HG03378 (cell line): ENCODE results near the gene VRK1.
A peak's percentile ranks its signal among the peaks of the same experiment; 100 is the strongest.

ENCODE experiments used
- ATAC-seq: cut with Tn5 transposase; IDR thresholded peaks from one replicate; pipeline ENCODE4 v1.9.1; 2021; ENCODE audit warnings: mild to moderate bottlenecking, moderate library complexity; ENCODE audit not compliant: unreplicated experiment

Gene VRK1

DNA sequence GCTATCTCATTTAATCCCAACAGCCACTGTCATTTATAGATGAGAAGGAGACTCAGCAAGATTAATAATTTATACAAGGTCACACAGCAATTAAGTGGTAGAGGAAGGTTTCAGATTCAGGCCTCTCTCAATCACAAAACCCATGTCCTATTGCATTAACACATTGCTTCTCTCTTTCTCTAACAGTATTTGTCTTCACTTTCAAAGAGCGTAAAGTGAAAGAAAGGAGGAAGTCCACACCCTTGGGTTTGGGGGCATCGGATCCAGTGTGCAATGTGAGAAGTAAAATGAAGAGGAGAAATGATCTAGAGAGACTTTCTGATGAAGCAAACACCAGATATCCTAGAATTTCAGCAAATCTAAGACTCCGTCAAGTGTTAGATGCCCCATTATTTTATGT is 7.0 kb upstream of the VRK1 start:
- no peak for ATAC-seq

DNA sequence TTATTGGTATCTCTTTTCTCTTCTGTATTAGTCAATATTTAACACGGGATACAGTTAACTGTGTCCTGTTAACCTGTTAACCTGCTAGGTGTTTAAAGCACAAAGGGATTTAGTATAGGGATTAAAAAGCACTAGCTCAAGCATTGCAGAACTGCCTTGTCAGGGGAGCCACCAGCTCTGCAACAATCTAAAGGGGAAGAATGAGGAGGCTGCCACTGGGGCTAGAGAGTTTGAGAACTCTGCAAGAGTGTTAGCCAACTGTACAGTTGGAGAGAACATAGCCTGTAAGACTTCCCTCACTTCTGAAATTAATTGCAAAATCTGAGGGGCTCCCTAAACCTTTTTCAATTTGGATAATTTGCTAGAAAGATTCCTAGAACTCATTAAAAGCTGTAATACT is 6.5 kb upstream of the VRK1 start:
- ATAC-seq, result no peak

DNA sequence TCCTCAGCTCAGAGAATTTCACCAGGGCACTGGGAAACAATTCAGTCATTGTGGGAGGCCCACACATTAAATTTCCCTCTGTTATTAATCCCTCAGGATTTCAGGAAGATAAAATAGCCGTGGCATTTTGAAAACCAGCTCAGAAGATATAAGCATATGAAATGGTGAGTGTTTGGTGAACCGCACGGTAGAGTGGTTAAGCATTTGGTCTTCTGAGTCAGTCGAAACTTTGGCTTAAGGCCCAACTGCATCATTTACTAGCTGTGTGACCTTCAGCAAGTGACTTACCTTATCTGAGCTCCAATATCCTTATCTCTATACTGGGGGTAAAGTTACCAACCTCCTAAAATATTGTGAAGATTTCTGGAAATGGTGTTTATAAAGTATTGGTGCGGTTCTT is 5.2 kb upstream of the VRK1 start:
- ATAC-seq, result no peak

DNA sequence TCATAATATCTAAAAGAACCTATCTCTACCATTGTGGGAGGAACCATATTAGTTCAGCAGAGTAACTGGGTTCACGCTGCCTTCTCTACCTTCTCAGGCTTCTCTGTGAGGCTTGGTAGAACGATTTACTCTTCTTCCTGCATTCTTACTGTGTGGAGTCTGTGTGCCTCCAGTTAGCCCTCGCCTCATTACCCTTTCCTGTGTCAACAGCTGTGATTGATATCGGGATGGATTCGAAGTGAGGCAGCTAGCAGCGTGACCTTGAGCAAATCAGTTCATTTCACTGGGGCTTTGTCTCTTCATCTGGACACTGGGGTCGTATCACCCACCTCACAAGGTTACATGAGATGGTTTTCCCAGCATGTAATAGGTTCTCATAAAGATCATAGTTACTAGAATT is 4.6 kb upstream of the VRK1 start:
- no peak for ATAC-seq

DNA sequence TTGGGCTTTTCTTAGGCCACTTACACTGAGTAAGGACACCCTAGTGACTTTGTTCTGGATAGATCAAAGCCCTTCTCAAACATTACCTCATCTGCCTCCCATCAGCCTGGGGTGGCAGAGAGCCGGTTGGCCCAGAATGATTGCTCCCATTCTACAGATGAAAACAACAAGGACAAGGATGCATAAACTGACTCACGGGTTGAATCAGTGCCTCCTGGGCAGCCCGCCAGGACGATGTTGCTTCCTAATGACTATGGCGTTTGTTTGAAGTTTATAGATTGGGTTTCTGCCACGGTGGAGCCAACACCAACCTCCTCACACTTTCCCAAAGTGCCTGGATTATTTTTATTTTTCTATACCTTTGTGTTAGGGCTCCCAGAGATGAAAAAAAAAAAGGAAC is 3.6 kb upstream of the VRK1 start:
- ATAC-seq, result no peak

DNA sequence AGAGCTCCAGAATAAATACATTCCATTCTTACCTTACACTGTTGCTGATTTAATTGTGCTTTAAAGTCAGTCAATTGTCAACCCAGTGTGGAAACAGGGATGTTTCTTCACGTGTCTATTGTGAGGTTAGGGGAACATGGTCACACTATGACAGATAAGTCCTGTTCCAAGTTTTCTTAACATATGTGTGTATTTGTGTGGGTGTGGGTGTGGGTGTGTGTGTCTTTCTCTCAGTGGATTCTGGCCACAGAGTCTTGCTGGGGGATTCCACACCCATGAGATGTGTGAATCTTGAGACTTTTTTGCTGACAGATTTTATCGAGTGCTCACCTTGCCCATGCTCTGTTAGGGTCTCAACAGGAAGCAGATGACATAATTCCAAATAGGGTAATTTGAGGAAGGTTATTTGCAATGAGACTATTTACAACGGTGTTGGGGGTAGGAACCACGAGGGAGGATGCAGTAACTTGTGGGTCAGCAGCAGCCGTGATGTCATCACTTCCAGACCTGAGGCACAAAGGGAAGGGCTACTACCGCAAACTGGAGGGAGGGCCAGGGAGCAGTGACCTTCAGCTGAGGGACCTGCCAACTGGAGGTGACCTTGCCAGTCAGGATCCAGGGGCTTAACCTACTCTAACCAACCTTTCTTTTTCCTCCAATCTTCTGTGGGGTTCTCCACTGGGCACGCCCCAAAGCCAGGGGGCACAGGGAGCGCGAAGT is 1.9 kb upstream of the VRK1 start:
- ATAC-seq, result no peak

DNA sequence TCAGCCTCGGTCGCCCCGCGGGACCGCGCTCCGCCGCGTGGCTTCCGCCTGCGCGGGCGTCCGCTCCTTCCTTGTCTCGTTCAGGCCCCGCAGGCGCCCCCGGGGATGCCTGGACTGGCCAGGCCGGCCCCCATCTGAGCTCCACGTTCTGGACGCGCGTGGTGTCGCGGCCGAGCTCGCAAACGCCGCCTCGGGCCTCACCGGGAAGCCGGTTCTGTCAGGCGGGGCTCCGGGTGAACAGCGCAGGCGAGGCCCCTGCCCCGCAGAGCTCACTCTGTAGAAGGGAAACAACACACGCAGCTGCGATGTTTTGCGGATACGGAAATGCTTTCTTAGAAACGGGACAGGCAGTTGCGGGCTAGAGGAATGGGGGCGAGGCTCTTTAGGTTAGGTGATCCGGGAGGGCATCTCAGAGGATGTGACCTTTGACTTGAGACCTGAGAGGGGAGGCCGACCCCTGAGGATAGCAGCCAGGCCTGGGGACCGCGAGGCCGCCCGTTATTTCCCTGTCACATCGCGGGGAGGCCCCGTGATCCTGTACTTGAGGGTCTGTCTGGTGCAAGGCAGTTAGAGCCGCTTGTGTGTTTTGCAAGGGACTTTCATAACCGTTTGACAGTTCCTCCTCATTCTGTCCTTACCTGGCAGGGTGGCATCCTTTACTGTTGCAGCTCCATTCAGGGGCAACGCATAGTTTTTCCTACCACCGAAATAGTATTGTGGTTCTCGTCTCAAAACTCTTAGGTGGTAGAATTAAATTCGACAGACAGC is 584 bp downstream of the VRK1 start:
- ATAC-seq, result peak; percentile 32

DNA sequence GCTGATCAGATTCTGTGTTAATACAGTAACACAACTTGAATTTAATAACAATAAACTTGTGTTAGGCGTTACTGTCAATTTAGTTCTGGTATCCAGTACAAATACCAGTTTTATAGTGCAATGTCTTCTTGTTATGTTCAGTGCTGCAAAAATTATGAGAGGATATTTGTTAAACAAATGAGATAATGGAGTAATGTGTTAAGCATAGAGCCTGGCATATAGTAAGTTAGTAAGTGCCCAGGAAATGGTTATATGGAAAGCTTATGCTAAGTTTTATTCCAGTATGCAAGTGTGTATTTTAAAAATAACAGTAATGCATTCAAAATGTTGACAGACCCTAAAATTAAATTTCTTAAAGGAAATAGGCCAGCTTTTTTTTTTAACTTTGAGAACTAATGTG is 1.8 kb downstream of the VRK1 start:
- no peak for ATAC-seq

DNA sequence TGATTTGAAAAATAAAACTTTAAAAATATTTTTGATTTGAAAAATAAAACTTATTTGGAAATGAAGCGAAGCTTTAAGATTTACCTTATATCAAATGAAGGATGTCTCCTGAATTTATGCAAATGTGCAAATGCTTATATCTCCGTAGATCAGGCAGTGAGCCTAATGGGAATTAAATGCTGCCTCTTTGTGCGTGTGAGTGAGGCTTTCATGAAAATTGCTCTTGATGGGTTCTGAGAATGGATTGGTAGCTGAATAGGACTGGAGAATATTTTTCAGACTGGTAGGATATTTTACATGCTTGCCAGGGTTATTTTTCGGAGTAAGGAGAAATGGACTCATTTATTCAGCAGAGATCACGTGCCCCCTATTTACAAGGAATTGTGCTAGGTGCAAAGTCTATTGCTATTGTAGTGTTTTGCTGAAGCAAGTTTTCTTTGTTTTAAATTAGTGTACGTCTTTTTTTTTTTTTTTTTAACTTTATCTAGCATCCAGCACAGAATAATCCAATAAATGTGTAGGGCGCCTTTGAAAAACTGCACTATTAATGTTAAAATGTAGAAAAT is 2.4 kb downstream of the VRK1 start:
- ATAC-seq, result no peak

DNA sequence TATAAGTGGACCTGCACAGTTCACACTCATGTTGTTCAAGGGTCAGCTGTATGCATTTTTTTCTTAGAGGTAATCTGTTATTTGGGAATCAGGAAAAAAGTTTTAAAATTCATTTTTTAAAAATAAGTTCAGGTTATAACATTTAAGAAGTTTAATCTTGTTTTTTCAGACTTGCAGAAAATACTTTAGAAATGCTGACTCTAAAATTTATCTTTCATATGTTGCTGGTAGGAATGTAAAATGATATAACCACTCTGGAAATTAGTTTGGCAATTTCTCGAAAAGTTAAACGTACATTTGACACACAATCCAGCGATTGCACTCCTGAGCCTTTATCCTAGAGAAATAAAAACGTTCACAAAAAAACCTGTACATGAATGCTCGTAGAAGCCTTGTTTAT is 4.7 kb downstream of the VRK1 start:
- no peak for ATAC-seq

DNA sequence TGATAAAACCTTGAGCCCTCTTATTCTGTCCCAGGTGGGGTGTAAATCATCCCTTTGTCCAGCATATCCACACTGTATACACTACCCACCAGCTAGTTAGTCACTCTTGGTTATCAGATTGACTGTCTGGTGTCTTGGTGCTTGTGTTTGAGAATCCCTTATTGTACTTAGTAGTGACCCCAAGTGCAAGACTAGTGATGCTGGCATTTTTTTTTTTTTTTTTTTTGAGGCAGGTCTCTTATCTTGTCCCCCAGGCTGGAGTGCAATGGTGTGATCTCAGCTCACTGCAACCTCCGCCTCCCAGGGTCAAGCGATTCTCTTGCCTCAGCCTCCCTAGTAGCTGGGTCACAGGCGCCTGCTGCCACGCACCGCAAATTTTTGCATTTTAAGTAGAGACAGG is 5.8 kb downstream of the VRK1 start:
- ATAC-seq, result no peak

DNA sequence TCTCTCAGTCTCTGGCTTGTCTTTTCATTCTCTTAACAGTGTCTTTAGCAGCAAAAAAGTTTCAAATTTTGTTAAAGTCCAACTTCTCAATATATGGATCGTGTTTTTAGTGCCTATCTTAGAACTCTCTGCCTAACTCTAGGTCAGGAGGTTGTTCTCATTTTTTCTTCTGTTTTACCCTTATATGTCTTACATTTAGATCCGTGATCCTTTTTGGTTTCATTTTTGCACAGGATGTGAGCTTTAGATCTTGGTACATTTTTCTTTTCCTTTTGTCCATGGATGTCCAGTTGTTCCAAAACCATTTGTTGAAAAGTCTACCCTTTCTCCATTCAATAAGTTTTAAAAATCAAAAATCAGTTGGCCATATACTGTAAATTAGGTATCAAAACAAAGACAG is 6.8 kb downstream of the VRK1 start:
- ATAC-seq, result no peak

DNA sequence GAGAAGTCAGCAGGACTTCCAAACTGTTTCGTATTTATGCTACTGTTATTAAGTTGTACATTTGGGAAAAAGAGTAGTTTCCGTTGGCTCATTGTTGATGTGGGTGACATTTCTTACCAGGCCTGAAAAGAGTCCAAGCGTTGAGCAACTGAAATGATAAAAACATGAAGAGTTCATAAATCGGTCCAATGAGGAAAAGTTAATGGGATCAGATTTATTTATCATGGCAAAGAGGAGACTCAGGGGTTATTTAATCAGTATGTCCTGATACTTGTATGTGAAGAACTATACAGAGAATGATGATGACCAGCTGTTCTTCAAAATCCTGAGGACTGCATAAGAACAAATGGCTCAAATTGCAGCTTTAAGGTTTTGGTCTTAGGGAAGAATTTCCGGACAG is 7.7 kb downstream of the VRK1 start:
- no peak for ATAC-seq

DNA sequence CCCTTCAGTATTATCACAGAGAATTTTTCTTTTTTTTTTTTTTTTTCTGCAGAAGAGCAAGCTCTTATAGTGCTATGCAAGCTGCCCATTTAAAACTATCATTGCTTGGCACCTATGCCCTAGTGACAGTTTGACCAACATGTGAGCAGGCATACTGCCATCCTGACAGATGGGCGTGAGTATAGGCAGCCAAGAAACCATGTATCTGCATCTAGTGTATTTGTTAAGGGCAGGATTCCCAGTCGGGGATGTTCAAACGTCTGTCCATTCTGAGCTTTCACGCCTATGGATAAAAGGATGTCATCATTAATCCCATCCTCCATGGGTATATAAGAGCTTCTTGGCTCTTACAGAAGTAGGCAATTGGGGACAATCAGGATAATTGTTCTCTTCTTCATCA is 8.8 kb downstream of the VRK1 start:
- ATAC-seq, result no peak

DNA sequence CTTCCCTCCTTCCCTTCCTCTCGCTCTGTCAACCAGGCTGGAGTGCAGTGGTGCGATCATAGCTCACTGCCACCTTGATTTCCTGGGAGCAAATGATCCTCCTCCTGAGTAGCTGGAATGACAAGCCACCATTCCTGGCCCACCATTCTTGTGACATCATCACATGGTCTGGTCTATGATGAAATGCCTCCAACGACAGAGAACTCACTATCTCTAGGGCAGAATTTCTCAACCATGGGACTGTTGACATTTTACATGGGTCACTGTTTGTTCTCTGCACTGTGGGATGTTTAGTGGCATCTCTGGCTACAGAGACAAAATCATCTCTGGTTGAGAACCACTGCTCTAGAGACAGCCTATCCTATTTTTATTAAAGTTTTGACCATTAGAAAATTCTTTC is 9.7 kb downstream of the VRK1 start:
- no peak for ATAC-seq

DNA sequence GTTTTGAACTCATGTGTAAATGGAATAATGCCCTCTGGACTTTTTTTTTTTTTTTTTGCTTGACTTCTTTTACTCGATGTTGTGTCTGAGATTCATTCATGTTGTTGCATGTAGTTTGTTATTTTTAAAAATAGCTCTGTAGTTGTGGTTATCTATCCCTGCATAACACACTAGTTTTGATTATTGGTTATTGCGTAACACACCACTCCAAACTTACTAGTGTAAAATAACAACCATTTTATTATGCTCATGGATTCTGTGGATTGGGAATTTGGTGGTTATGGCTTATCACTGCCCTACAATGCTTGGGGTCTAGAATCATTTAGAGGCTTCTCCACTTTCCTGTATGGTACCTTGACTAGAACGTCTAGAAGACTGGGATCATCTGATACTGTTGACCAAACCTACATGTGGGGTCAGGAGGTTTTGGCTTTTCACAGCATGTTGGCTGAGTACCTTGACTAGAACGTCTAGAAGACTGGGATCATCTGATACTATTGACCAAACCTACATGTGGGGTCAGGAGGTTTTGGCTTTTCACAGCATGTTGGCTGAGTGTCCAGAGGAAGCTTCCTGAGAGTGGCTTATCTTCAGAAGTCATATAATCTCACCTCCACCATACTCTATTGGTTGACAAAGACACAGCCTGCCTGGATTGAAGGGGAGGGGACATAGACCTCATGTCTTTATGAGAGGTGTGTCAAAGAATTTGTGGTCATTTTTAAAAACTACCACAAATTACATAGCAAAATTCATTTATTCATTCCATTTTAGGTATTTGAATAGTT is 11.6 kb downstream of the VRK1 start:
- ATAC-seq, result no peak

DNA sequence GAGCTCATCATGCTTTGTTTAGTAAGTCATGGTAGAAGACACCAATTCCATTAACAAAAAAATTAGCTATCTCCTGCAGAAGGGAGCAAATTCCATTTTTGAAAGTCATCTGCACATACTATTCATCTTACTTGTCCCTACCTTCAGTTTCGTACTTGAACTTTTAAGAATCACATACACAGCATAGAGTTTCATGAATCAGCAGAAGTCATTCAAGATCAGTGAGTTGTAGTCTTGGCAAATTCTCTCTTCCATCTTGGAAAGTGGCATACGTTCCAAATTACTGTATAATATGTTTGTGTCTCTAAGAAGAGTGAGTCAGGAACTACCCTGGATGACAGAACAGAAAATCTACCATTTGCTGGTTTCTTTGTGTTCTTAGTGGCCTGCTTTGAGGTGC is 14.1 kb downstream of the VRK1 start:
- ATAC-seq, result no peak

DNA sequence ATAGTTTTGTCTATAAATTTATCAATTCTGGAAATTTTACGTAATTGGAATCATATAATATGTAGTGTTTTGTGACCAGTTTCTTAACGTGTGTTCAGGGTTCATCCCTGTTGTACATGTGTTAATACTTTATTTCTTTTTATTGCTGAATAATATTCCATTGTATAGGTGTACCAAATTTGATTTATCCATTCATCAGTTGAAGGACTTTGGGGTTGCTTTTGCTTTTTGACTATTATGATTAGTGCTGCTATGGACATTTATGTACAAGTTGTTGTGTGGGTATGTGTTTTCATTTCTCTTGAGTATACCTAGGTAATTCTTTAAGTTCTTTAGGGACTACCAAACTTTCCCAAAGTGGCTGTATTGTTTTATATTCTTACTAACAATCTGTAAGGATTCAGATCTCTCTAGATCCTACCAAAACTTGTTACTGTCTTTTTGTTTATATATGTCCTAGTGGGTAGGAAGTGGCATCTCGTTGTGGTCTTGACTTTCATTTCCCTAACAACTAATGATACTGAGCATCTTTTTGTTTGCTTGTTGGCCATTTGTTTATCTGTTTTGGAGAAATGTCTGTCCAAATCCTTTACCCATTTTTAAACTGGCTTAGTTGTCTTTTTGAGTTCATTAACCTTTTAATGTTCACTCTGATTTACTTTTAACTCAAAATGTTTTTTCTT is 14.9 kb downstream of the VRK1 start:
- ATAC-seq, result no peak

DNA sequence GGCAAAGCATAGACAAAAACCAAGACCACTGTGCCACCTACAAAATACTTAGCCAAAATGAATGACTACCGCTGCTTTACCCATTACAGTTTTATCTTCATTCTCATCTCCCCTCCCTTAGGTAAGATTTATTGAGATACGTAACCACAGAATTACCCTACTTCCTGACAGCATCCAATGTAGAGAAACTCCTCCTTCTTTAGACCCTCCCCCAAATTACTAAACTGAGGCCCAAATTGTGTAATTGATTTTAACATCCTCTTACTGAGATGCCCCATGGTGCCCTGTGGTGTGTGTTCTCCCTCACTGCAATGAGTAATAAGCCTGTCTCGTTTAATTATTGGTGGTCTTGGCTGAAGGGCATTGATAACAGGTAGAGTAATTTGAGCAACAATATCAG is 19.1 kb downstream of the VRK1 start:
- no peak for ATAC-seq

DNA sequence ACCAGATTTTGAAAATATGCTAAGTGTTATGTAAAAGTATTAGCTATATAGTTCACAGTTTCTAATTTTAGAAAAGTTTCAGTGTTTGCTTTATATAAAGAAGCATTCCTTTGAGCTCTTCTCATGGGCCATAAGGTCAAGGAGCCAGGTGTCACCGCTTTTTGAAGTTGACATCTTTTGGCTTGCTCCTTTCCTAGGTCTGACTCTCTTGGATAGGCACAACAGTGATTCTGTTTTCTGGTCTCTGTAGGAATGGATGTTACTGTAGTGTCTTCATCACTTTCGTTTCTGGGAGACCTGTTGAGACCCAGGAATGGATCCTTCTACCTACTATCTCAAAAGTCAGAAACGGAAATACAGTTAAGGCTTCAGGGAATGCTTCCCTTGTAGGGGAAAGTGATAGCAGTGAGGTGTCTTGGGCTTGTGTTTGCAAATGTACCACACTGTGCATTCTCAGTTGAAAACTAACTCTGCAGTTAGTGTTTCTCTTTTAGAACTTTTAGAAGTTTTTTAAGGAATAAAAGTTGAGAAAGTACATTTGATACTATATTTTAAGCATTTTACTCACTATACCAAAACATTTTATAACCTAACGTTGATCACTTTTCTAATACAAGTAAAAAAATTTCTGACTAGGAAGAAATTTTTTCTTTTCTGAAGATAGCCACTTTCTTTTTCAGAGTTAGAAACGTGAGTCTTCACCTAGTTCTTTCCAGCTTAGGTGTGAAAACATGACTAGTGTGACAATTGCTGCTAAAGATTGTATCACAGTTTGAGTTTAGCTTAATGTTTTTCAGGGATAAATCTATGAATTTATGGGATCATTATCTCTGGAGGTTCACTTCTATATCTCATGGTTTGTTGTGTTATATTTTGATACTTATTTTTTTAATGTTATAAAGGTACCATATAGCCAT is 20.8 kb downstream of the VRK1 start:
- ATAC-seq, result no peak
